ENCODE data around the gene SAMHD1. TPM values are rescaled to one million over a fixed set of nuclear protein-coding genes. Genes with fewer than 3 reads are reported as not detected.
A peak's percentile ranks its signal among the peaks of the same experiment; 100 is the strongest.

The SAMHD1 gene
- total and polyA plus RNA-seq, 9 of the 15 experiments (the other 6 are each of a cell fraction or from before 2014, with no cell fraction given), result 6.8 to 20.4 (median 14.8) TPM

DNA sequence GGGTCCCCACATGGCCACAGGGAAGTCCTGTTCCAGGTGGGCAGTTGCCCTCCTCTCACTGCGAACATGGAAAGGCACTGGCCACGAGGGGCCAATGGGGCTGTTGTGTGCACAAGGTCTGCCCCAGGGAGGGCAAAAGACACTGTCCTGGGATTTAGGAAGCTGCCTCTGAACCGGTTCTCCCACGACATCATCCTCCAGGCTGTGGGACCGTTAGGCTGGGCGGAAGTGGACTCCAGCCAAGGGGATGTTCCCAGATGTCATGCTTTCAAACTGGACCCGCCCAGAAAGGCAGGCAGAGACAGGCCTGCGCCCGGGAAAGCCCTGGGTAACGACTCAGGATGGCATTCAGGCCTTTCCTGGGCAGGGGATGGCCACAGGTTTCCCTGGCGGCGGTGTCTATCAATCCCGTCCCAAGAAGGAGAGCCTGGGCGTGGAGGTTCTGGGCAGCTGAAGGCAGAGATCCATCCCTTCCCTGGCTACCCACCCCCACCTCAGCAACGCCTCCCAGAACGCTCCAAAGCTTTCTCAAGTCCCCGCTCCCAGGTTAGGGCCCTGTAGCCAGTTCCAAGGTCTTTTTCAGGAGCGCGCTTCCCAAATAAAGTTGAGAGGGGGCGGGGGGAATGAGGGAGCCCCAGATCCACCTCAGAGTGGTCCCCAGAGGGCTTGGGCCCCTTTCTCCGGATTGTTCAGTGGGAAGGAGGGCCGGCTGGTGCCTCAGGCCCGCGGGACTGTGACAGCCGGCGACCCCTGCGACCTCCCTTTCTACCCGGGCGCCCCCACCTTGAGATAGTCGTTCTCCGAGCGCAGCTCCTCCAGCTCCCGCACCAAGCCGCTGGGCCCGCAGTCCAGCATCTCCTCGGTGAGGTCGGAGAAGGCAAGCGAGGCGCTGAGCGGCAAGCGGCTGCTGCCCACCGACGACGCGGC, 89.4 kb downstream of the SAMHD1 start (continued):
- TF ChIP-seq MGA (IDR thresholded peaks at IDR 0.05) (peak; percentile 63), MEIS2 (IDR thresholded peaks at IDR 0.05; ENCODE audit: partially characterized antibody) (peak; percentile 39), KDM4B (IDR thresholded peaks at IDR 0.05; ENCODE audit: borderline replicate concordance in 2 of 2, low read depth in 1 of 2) (no peak), NR2C2 (CRISPR knock-in tag; IDR thresholded peaks at IDR 0.05) (no peak), NR2C2 (tag; IDR thresholded peaks at IDR 0.05) (peak; percentile 44; the same call in 1 of the 2 replicates), BDP1 (IDR thresholded peaks at IDR 0.05; ENCODE audit: insufficient read depth, insufficient read length) (no peak), SRSF9 (IDR thresholded peaks at IDR 0.05; ENCODE audit: borderline replicate concordance, low read depth, low read length) (no peak), PHF21A (IDR thresholded peaks at IDR 0.05; ENCODE audit: borderline replicate concordance, low read depth) (no peak), CXXC5 (CRISPR knock-in tag; IDR thresholded peaks at IDR 0.05) (no peak; the same call in none of the 2 replicates), CC2D1A (IDR thresholded peaks at IDR 0.05) (no peak), CHD1 (IDR thresholded peaks at IDR 0.05; ENCODE audit: low read length) (no peak), SUPT5H (IDR thresholded peaks at IDR 0.05) (peak; percentile 74), KDM5B (IDR thresholded peaks at IDR 0.05; ENCODE audit: insufficient replicate concordance, low read depth, low read length) (peak; percentile 16), CREB1 (IDR thresholded peaks at IDR 0.05) (no peak), CREB1 (CRISPR knock-in tag; IDR thresholded peaks at IDR 0.05) (peak; percentile 39; the same call in 1 of the 2 replicates), DNMT1 (IDR thresholded peaks at IDR 0.05) (no peak), ZNF12 (CRISPR knock-in tag; IDR thresholded peaks at IDR 0.05) (no peak)

Data from K562 (cell line).